RCC 7860 (cell line): ENCODE data around the gene ARF1.
"Not testable (repeated sequence)": the region's sequence is repeated elsewhere in the genome, so short reads cannot be mapped to it uniquely, and the experiment has no call there.

Source experiments
- DNase-seq: peaks from one replicate; pipeline ENCODE4 v3.0.0-alpha.2; 2015; ENCODE audit warnings: low spot score
- FAIRE-seq: peaks from 2 replicates; lab custom pipeline; 2012; peaks lifted over from hg19 to GRCh38; lab: Jason Lieb, UNC

The ARF1 gene

GRCh38 chr1:228100822-228101613, 18.5 kb downstream of the ARF1 start:
- FAIRE-seq: no peak
- no peak for DNase-seq

DNA sequence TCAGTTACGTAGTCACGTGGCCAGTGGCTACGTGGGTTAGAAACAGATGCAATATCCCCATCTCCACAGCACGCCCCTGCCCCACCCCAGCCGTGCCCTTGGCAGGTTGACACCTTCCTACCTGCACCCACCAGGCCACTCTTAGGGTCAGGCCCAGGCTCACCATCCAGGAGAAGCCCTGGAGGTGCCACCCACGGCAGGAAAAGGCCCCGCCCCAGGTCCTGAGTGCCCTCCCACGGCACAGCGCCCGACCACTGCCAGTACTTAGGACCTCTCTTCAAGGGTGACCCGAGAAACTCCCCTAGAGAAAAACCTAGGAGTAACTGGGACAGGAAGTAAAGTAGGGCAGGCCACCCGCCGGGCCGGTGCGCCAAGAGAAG, 19.1 kb downstream of the ARF1 start:
- DNase-seq (no peak), FAIRE-seq (no peak)

DNA sequence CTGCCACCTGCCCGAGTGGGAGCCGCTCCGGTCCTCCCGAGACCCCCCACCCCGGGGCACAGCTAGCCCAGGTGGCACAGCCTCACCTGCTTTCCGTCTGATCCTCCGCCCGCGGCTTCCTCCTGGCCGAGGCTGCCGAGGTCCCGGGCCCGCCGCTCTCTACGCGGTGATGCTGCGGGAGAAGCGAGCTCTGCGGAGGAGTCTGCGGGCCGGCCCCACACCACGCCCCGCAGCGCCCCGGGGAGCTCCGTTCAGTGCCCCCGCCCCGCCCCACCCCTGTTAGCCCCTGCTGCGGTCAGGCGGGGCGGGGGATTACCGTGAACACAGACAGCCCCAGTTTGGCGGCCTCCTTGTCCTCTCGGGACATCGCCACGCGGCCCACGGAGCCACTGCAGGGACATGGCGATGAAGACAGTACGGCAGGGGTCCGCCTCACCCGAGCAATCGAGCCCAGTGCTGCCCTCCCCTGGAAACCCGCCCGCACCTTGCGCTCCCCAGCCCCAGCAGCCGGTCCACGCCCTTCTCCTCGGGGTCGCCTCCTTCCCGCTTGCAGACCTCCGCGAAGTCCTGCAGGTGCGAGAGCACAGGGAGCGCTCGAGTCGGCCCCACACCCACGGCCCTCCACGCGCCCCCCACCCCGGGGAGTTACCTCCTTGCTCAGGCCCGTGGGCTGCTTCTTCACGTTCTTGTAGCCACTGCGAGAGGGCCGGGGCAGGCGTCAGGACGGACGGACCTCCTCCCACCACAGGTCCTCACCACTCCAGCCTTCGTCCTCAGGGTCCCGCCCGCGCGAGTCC, 19.7 kb downstream of the ARF1 start:
- DNase-seq (no peak), FAIRE-seq (no peak)

DNA sequence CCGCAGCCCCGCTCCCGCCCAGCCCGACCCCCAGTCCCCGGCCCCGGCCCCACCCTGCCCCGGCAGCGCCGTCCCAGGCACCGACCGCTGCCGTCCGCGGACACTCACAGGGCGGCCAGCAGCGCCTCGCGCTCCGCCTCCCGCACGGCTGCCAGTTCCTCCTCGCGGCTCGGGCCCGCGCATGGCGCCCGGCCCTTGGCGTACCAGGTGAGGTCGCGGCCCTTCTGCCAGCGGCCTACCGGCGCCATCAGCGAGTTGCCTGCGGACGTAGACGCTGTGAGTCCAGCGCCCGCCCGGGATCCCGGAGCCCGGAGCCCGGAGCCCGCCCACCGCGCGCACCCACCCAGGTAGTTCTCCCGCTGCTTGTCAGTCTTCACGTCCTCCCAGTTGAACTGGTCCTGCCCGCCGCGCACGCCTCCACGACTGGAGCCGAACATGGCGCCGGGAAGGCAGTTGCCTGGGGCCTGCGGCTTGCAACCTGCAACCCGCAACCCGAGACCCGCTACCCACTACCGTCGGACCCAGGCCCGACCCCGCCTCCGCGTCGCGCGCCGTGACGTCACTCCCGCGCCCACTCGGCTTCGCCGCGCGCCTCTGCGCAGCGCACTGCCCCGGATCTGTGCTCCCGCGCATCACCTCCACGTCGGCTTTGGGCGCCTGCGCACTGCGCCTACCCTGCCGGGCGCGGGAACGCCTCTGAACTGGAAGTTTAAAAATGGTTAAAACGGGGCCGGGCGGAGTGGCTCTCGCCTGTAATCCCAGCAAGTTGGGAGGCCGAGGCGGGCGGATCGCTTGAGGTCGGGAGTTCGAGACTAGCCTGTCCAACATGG, 20.5 kb downstream of the ARF1 start, which contains the start of gene C1orf35:
Gene C1orf35 (minus strand): TSS at position 535 of the 830 bp plus-strand sequence. CDS start 98 bp downstream, at position 437.
- DNase-seq (peak; percentile 79), FAIRE-seq (no peak)

DNA sequence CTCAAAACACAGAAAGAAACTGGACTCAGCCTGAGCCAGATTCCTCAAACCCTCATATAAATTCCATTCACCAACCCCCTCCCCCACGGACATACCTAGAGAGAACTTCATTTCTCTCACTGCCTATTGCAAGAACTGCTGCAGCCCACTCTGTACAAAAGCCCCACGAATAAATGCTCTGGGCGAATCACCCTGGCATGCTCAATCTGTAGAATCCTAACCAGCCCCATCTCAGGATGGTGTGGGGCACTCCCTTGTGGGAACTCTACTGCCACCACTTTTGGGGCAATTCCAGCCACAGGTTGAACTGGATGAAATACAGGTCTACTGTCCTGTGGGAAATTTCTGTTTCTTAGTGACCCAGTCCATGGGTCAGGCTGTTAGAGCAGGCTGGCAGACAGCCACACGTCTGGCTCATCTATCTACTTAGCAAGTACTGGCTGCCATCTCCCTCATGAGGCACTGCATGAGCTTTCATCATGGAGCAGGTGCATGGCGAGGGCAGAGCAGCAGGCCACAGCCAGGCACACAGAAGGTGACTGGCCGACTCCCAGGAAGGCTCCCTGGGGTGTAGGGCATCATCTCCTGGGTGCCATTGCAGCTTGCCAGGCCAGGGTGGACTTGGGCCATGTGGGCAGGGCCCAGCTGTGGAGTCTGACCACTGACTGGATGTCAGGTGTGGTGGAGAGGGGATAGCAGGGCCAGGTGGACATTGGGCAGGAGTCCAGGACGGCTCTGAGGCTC, 22.2 kb downstream of the ARF1 start:
- FAIRE-seq: no peak
- no peak for DNase-seq

DNA sequence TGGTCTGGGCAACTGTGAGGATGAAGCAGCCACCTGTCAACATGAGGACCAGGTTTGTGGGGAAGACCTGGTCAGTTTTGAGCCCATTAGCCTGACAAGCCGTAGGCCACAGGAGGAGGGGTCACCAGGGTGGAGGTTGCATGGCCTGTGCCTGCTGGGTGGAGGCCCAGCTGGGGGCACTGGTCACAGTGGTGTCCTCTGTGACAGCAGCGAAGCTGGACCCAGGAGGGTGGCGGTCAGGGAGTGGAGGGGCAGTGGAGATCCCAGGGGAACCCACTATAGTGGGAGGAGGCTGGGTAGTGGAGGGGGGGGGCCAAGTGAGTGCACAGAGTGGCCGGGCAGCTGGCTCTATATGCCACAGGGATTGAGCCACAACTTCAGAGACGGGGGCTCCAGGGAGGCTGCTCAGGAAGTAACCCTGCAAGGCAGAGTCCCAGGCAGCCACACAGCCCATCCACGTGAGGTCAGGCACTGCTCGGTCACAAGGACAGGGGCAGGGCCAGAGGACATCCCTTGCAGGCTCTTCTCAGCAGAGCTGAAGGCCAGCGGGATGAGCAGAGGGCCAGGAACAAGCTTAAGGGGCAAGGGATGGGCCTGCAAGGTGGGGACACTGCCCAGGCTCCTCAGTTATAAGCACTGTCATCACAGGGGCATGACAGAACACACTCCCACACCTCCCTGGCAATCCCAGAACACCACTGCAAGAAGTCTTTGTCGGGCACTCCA, 22.9 kb downstream of the ARF1 start:
- FAIRE-seq (no peak), DNase-seq (no peak)

DNA sequence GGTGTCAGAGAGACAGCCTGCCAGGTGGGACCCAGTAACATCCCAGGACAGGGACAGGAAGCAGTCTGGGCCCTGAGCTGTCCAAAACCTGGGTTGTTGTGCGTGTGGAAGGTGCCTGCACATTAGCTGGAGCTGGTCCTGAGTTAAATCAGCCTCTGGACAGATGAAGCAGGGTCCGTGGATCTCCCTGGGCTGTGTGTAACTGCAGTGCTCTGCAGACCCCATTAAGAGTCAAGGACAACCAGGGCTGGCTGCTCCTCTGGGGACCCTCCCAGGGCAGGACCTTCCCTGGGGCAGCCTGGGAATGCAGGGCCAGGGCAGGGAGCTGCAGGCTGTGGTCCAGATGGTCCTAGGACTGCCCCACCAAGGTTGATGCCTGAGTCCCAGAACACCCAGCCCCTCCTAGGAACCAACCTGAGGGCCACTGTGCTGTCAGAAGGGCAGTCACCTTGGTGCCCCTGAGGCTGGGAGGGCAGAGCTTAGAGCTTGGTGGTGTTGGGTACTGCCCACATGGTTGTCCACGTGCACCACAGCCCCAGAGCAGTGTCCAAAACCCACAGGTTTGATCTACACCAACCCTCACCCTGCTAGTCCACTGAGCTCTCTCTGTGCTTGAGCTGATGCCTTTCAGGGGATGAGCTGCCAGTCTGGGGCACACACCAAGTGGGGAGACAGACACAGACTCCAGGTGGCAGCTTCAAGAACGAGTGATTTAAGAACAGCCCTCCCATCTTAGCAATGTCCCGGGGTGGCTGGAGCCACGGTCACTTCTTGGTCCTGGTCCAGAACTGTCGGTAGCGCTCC, 23.7 kb downstream of the ARF1 start:
- no peak for FAIRE-seq
- DNase-seq: no peak

DNA sequence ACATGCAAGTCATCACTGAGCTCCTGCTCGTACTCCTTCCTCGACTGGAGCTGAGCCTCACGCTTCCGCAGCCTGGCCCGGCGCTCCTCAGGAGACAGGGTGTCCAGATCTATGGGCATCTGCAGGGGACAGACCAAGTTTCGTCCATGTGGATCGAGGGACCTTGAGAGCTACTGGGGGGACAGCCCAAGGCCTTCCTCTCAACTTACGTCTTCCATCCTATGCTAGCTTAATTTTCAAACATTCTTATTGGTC, 24.2 kb downstream of the ARF1 start:
- DNase-seq (no peak), FAIRE-seq (no peak)

DNA sequence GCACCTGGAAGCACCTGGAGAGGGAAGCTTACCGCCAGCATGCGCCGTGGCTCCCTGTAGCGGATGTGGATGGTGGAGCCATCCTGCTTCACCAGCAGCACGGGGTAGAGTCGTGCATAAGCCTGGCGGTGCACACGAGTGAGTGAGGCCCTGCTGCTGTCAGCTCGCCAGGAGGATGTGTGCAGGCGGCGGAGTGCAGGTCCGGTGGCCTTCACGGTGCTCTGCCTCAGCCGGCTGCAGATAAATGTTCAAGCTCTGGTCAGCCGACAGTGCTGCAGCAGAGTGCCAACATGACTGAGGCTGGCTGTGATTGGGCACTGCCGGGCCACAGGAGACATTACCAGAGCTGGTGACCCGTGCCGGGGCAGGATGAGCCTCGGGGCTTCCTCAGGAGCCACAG, 25.1 kb downstream of the ARF1 start:
- FAIRE-seq: no peak

DNA sequence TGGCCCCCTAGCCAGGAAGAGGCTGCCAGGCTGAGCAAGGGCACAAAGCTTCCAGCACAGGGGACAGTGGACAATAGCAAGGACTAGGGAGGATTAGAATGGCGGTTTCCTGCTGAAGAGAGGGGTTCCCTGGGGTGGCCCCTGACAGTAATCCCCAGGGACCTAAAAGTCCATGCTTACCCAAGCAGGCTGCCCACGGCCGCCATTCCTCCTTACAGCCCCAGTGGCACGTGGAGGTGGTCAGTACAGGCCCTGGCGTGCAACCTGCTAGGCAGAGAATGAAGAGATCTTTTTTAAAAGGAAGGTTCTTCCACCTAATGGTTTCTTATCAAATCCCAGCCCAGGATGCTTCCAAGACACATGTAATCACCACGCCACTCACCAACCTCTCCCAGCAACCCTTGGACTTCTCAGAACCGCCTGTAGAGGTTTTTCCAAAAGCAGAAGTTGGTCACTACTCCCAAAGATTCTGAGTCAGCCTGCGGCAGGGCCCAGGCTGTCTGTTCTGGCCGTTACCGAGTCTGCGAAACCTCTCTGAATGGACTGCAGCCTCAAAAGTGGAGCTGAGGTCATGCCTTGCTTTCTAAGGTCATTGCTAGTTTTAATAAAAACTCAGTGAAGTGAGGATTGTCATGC, 25.7 kb downstream of the ARF1 start:
- no peak for DNase-seq
- FAIRE-seq: no peak

More for the DNA sequence above, 25.1 kb downstream of the ARF1 start:
- DNase-seq: no peak

GRCh38 chr1:228108742-228109072, 26.2 kb downstream of the ARF1 start:
- DNase-seq: no peak
- FAIRE-seq: no peak

DNA sequence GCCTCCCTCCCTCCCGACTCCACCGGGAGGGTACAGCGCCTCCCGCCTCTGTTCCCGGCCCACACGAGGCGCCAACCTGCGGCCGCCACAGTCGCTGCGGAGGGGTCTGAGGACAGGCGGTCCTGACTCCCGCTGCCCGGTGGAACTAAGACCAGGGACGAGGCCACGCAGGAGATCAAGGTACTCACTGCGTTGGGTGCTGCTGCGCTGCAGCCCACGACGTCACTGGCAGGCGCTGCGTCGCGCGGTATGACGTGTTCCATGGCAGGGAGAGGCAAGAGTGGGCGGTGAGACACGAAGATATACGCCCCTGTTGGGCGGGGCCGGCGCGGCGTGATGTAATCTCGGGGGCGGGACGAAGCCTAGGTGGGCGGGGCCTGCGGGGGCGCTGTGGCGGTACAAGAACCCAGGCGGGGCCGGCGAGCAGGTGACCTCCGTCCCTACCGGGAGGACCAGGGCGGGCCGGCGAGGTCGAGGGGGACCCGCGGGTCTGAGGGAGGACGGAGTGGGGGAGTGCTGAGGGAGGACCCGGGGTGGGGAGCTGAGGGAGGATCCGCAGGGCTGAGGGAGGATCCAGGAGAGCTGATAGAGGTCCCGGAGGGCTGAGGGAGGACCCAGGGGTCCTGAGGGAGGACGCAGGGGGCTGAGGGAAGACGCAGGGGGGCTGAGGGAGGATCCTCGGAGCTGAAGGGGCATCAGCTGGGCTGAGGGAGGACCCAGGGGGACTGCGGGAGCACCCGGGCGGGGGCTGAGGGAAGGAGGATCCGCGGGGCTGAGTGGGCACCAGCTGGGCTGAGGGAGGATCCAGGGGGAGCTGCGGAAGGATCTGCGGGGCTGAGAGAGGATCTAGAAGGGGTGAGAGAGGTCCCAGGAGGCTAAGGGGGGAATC, 26.8 kb downstream of the ARF1 start, which contains the start of gene MRPL55:
Gene MRPL55 (minus strand): TSS at position 227 of the 889 bp plus-strand sequence. CDS start 1,039 bp downstream, outside the sequence.
- FAIRE-seq: peak; percentile 71

DNA sequence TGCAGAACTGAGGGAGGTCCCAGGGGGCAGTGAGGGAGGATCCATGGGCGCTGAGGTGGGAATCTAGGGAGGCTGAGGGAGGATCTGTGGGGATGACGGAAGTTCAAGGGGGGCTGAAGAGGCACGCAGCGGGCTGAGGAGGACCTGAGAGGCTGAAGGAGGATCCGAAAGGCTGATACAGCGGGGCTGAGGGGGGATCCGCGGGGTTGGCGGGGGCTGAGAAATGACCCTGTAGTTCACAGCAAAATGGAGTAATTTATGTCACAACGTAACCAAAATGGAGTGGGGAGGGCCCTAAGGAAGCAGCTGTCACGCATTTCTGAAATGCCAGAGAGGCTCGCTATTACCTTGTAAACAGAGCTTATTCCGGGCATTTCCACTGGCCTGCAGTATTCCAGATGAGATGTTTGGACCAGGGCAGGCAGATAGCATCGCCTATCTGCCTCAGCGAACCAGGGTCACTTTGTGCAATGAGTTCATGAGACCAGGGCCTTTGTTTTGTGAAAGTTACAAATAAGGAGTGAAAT, 27.5 kb downstream of the ARF1 start:
- DNase-seq (no peak), FAIRE-seq (no peak)

More for the DNA sequence above, 26.8 kb downstream of the ARF1 start, which contains the start of gene MRPL55:
- peak; percentile 91 for DNase-seq

DNA sequence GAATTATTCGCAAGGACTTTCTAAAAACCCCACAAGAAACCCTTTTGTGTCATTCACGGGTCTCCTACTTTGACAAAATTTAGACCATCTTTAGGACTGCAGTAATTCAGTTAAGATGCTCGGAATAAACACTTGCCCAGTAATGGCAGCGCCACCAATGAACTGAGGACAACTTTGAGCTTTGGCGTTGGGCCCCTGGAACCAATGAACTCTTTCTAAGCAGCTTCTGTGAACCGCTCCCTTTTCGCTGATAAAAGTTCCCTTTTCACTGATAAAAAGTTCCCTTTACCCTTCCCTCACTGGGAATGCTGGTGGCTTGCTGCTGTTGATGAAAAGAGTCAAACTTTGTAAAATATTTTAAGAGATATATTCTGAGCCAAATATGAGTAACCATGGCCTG, 28.0 kb downstream of the ARF1 start:
- DNase-seq (no peak), FAIRE-seq (no peak)

- not testable (repeated sequence) for FAIRE-seq, DNase-seq
Observed at GRCh38 chr1:228111315-228111714, 28.8 kb downstream of the ARF1 start.

DNA sequence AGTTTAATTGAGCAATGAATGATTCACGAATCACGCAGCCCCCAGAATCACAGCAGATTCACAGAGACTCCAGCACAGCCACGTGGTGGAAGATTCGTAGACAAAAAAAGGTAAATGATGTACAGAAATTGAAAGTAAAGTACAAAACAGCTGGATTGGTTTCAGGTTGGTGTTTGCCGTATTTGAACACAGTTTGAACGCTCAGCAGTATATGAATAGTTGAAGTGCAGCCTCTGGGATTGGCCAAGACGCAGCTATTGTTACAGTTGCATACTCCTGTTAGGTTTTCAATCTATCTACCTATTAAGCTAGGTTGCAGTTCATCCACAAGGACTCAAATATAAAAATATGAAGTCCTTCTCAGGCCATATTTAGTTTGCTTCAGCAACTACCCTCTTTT, 29.7 kb downstream of the ARF1 start:
- FAIRE-seq: no peak
- DNase-seq: no peak

DNA sequence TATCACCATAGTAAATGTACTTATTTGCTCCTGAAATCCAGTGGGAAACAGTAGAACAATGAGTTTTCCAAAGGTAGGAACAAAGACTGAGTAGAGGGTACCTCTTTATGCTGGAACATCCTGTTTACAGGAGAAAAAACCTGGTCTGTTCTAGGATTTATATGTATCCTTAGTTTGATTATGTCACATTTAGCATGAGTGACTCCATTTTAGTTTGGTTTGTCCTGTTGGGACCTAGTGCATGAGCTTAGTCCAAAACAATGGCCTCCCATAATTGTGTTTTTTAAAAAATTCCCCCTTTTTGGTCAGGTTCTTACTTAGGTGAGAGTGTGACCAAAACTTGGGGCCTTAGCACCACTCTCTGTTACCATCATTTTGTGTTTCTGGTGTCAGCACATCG, 30.1 kb downstream of the ARF1 start:
- DNase-seq: no peak
- FAIRE-seq: no peak
